ENCODE measurements around the gene TTC17.
"Not testable (repeated sequence)": the region's sequence is repeated elsewhere in the genome, so short reads cannot be mapped to it uniquely, and the experiment has no call there.

TTC17 gene

DNA sequence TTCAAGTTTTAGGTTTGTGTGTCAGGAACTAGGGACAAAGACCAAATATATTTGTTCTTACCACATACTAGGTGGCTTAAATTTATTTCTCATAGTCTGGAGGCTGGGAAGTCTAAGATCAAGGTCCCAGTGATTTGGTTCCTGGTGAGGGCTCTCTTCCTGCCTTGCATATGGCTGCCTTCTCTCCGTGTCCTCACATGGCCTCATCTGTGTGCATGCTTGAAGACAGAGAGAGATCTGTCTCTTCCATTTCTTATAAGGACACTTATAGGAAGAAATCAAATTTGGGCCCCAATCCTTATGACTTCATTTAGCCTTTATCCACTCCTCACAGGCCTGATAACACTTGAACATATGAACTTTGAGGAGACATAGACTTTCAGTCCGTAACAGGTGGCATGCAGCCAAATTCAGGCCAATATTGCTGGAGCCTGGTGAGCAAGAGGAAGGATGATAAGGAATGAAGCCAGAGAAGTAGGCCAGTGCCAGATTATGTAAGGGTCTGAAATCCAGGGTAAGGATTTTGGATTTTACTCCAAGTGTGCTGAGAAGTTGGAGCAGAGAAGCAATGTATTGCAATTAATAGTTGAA, 35.1 kb downstream of the TTC17 start:
- no peak for DNase-seq

GRCh38 chr11:43396617-43397016, 37.9 kb downstream of the TTC17 start:
- no peak for DNase-seq

DNA sequence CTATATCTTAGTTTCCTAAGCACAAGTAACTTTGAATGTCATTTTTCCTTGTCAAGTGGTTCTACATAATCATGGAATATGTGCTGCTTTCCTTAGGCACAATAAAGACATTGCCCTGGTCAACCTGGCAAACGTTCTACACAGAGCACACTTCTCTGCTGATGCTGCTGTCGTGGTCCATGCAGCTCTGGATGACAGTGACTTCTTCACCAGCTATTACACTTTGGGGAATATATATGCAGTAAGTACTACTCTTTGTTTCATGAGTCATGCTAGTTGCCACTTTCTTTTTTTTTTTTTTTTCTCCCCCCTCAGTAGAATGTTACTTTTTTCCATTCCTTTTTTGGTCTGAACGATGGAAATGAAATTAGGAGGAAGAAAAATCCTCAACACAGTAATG, 38.5 kb downstream of the TTC17 start:
- DNase-seq, result no peak

DNA sequence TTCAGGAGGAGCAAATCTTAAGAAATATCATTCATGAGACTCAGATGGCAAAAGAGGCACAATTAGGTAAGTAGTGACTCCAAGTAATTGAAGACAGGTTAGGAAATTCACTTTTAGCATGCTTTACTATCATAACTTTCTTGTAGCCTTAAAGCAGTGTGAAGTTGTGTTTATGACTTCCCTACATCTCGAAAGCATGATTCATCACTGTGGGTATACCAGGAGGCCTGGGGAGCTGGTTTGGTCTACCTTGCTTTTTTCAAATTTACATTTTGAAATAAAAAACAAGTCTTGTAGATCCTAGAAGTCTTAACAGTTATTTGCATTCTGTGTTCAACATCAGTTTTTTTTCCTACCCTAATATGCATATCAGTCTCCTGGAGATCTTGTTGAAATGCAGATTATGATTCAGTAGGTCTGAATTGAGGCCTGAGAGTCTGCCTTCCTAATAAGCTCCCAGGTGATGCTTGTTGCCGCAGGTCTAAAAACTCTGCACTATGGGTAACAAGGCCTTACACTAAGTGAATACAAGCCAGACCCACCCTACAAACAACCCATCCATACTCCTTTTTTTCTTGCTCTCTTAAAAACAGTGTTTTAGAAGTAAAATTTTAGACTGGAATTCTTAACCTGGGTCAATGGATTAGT, 41.4 kb downstream of the TTC17 start:
- DNase-seq, result no peak

- DNase-seq, result no peak
Observed at GRCh38 chr11:43401252-43401651, 42.5 kb downstream of the TTC17 start.

DNA sequence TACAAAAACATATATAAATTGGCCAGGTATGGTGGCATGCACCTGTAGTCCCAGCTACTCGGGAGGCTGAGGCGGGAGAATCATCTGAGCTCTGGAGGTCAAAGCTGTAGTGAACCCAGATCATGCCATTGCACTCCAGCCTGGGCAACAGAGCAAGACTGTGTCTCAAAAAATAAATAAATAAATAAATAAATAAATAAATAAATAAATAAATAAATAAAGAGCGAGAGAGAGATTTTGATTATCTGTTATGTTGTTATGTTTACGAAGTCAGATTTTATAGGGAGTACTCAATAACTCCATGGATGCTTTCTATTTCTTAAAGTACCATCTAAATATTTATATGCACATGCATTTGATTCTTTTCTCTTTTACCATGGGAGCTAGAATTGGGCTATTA, 43.1 kb downstream of the TTC17 start:
- not testable (repeated sequence) for DNase-seq

- no peak for DNase-seq
Observed at GRCh38 chr11:43403357-43404231, 44.9 kb downstream of the TTC17 start.

DNA sequence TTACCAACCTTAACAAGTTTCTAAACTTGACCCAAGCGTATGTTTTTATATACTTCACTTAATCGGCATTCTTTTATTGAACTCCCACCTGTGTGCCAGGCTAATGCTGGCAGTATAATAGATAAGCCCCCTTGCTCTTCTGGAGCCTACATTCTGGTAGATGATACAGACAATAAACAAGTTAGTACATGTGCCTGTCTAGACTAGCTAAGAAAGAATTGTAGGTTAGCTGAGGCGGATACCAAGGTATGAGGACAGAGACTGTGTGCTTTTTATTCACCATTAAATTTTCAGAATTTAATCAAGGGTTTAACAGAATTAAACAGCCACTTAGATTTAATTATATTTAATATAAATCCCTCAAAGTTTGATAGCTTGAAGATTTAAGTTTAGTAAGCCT, 45.7 kb downstream of the TTC17 start:
- DNase-seq, result no peak

DNA sequence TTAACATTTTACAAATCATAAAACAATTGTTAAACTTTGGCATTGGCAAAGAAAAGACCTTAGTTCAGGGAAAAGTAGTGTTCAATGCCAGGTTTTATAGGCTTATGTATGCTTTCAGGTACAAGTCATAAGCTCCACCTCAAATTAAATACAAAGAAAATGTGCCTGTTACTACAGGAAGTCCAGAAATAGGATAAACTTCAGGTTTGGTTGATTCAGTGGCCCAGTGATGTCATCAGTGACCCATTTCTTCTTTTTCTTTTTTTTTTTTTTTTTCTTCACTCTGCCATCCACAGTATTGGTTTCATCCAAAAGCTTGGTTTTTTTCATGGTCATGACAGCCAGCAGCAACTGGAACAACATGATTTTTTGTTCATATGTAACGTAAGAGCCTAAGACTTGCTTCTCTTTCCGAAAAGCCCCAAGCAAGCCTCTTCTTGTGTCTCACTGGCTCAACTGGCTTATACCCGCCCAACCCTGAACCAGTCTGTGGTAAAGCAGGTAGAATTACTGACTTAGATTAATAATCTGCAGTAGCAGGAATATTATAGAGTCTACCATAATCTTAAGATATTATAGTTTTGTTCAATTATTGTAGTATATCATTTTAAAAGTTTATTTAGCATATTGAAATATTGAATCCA, 46.2 kb downstream of the TTC17 start:
- DNase-seq, result no peak

- no peak for DNase-seq
Observed at GRCh38 chr11:43408277-43408676, 49.6 kb downstream of the TTC17 start.

- no peak for DNase-seq
Observed at GRCh38 chr11:43410394-43410793, 51.7 kb downstream of the TTC17 start.

GRCh38 chr11:43418197-43418596, 59.5 kb downstream of the TTC17 start:
- no peak for DNase-seq

DNA sequence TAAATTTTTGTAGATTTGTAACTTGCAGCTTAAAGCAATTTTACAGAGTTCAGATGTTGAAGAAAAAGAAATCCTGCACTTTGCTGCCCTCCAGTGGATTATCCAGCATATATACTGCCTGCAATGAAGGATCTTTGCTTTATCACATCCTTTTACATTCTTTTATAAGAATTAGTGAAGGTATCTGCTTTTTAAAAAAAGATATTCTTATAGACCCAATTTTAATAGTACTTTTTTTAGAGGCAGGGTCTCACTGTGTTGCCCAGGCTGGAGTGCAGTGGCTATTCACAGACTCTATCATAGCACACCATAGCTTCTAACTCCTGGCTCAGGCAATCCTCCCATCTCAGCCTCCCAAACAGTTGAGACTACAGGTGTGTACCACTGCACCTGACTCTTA, 60.7 kb downstream of the TTC17 start:
- peak; percentile 7 for DNase-seq

DNA sequence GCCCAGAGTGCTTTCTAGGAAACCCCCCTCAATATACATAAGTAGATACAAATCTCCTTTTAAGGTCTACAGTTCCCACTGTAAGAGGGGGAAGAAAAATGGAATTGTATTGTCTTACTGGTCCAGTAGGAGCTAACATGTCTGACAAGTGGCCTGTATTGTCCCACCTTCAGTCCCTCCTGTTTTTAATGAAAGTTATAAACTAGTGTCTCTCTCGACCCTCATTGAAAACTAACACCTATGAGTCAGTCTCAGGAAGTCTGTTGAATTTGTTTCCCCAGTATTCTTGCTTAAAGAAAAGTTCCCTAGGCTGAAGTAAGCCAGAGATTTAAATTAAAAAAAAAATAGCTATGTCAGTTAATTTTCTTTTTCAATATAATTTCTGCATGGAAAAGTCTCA, 69.3 kb downstream of the TTC17 start:
- DNase-seq, result no peak

DNA sequence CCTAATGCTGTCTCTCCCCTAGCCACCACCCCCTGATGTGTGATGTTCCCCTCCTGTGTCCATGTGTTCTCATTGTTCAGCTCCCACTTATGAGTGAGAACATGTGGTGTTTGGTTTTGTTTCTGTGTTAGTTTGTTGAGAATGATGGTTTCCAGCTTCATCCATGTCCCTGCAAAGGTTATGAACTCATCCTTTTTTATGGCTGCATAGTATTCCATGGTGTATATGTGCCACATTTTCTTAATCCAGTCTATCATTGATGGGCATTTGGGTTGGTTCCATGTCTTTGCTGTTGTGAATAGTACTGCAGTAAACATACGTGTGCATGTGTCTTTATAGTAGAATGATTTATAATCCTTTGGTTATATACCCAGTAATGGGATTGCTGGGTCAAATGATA, 72.2 kb downstream of the TTC17 start:
- not testable (repeated sequence) for DNase-seq

- no peak for DNase-seq
Observed at GRCh38 chr11:43434893-43435292, 76.2 kb downstream of the TTC17 start.

- DNase-seq, result no peak
Observed at GRCh38 chr11:43440486-43440885, 81.8 kb downstream of the TTC17 start.

- no peak for DNase-seq
Observed at GRCh38 chr11:43443811-43444210, 85.1 kb downstream of the TTC17 start.

DNA sequence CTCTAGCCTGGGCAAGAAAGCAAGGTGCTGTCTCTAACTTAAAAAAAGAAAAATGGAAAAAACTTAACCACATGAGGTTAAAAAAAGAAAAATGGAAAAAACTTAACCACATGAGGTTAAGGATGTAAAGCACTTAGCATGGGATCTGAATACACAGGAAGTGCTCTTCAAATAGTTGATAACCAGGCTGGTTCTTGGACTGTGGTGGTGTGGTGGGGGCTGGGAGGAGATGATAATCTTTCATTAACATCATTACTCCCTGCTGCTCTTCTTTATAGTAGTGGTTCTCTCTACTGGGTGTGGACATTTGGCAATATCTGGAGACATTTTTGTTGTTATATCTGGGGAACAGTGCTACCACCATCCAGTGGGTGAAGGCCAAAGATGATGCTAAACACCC, 88.4 kb downstream of the TTC17 start:
- no peak for DNase-seq

GRCh38 chr11:43458486-43458885, 99.8 kb downstream of the TTC17 start:
- no peak for DNase-seq

- DNase-seq, result no peak
Observed at GRCh38 chr11:43459246-43459645, 100.5 kb downstream of the TTC17 start.

DNA sequence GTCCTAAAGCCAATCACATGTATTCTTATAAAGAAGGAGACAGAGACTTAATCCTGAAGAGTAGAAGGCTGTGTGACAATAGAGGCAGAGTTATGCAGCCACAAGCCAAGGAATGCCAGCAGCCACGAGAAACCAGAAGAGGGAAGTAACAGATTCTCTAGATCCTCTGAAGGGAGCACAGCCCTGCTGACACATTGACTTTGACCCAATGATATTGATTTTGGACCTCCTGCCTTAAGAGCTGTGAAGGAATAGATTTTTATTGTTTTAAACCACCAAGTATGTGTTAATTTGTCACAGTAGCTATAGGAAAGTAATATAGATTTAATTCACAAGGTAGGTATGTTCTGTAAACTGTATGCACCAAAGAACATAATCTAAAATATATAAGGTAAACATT, 103.6 kb downstream of the TTC17 start:
- DNase-seq, result no peak

- no peak for DNase-seq
Observed at GRCh38 chr11:43467958-43468357, 109.2 kb downstream of the TTC17 start.

- DNase-seq, result not testable (repeated sequence)
Observed at GRCh38 chr11:43477491-43477890, 118.8 kb downstream of the TTC17 start.

Data from NCI-H146 (cell line).